HFF-Myc (cell line): ENCODE data around the gene NFKBIE.

ENCODE experiments used
- DNase-seq: peaks from one replicate; pipeline ENCODE4 v3.0.0-alpha.2; 2011; ENCODE audit warnings: low read depth; ENCODE audit errors: extremely low read depth
- H3K4me3 ChIP-seq: replicated peaks from 2 replicates; pipeline ENCODE4 v1.5.1; 2011; ENCODE audit warnings: low read depth, mild to moderate bottlenecking, control low read depth, low read length
- CTCF ChIP-seq: IDR thresholded peaks from 2 replicates; pipeline ENCODE4 v1.5.1; 2012; ENCODE audit warnings: mild to moderate bottlenecking, low read depth, low read length, control low read depth; ENCODE audit errors: missing control alignments

NFKBIE gene

GRCh38 chr6:44216677-44217331 is 48.5 kb downstream of the NFKBIE start, which contains the start of gene MYMX:
Gene MYMX (plus strand): TSS chr6:44216926. CDS start chr6:44217472, 546 bp downstream.
- H3K4me3 ChIP-seq = no peak within 1 kb of the TSS
- TF ChIP-seq CTCF = no peak
- DNase-seq = no peak

DNA sequence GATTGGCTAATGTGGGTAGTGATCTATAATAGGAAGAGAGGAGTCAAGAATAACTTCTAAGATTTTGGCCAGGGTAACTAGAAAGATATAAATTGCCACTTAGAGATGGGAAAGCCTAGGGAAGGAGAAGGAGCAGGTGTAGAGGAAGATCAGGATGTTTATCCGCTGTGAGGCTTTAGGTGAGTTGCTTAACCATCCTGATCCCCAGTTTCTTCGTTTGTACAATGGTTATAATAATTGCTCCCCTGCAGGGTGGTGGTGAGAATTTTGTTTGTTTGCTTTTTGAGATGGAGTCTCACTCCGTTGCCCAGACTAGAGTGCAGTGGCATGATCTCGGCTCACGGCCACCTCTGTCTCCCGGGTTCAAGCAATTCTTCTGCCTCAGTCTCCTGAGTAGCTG is 51.0 kb downstream of the NFKBIE start:
- H3K4me3 ChIP-seq = no peak overlapping the region
- DNase-seq = no peak
- no peak for TF ChIP-seq CTCF

DNA sequence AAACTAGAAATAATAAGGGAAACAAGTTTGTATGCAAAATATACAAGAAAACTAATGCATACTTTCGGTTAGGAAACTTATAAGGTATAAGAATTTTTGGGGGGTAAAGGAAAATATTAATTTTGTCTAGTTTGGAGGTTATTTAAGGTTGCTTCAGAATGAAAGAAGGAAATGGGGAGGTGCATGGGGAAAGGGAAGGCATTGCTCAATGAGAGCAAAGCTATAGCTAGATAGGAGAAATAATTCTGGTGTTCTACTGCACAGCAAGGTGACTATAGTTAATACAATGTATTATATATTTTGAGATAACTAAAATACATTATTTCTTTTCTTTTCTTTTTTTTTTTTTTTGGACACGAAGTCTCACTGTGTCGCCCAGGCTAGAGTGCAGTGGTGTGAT is 54.1 kb downstream of the NFKBIE start:
- no peak for TF ChIP-seq CTCF
- no peak overlapping the region for H3K4me3 ChIP-seq
- DNase-seq = no peak
